Measurements from ENCODE around the gene CC2D1B.

CC2D1B gene

DNA sequence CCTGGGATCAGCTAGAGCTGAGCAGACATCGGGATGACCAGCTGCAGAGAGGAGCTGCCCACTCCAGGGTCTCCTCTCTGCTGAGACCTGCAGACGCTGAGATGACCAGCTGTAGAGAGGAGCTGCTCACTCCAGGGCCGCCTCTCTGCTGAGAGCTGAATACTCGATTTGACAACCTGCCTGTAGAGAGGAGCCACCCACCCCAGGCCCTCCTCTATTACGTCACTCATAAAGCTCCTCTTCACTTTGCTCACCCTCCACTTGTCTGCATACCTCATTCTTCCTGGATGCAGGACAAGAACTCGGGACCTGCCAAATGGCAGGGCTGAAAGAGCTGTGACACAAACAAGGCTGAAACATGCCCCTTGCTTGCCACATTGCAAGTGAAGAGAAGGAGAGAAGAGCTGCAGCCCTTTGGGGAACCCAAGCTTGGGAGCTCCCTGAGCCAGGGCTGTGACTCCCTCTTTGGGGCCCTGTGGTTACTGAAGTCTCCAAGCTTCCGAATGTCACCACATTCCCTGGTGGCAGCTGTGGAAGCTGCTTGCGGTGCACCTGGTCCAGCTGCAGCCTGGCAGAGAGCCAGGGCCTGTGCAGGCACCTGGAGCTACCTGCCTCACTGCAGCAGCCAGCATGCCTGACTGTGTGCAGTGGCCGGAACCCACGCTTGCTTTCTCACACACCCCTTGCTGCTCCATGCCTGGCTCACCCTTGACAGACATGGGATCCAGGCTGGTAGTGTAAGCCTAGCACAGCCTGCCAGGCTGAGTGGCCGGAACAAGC, 59.6 kb downstream of the CC2D1B start:
- in situ Hi-C loops (cut with MboI; ENCODE audit: low sequenced_read_pairs): no loop called here

DNA sequence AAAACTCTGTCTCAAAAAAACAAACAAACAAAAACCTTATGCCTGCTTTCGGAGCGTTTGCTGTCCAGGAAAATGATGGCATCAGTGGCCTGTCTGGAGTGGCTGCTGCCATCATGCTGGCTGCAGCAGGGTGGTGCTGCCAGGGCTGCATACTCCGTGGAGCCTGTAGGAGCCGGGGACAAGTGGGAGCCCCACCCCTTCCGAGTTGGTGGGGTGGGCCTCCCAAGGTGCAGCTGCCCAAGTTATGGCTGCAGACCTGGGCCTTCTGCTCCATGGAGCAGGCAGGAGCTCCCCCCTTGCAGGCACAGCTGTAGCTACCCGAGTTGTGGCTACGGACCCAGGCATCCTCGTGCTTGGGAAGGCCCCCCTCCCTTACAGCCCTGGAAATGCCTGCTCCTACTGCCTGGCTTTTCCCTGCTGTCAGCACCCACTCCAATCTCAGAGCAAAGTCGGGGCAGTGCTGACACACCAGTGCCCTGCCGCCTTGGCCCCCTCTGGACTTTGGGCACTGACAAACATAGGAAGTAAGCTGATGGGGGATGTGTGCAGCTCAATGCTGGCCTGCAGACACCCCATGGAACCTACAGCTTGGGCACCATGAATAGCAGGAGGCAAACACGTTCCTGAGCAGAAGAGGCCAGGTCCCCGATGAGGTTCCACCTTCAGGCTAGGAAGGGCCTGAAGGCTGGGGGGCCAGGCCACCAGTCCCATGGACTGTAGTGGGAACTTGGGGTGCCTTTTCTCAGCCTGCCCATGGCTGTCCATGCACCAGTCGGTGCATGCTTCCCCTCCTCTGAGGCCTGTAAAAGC, 60.4 kb downstream of the CC2D1B start:
- in situ Hi-C loops (cut with MboI; ENCODE audit: low sequenced_read_pairs): no loop called here

Measured in hTERT RPE-1 (cell line).